Stimulated activated CD8-positive, alpha-beta memory T cell treated with anti-CD3 and anti-CD28 coated beads, Interleukin-15, amount 100 ng/mL, for 1 hour (primary cell): Measurements from ENCODE around the gene C1QTNF8.

Experiments used
- DNase-seq: peaks from one replicate; pipeline ENCODE4 v3.0.0-alpha.2; 2020; ENCODE audit warnings: low read depth

Gene C1QTNF8

DNA sequence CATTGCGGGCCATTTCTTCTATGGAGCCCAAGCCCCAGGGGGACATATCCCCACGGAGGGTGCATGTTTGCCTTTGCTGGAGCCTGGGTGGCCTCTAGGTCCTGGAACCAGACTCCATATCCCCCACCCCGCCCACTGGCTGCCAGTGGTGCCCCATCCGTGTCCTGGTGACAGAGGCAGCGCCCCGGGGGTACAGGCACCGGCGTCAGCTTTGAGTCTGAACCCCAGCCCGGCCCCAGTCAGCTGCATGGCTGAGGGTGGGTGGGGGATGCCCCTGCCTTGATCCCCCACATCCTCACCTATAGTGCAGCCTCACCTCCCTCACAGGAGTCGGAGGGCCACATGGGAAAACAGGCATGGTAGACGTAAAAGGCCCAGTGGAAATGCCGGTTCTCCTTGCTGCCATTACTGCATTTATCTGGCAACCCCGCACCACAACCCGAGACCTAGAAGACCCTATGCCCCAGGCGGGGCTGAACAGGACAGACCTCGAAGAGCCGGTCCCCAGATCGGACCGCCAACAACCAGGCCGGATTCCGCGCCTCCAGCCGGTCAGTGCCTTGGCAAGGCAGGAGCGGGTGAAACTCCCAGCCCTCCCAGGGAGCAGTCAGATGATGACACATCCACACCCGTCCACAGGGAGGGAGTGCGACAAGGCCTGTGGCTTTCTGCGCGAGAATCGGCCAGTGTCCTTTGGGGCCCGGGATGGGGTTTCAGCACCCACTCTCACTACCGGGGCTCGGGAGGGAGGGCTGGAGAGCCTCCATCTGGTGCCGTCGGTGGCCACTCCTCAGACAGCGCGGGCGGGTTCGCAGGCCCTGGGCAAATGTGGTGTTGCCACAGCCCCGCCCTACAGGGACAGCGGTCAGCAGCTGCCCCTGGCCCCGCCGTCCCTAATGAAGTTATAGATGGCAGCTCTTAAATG is 35.4 kb downstream of the C1QTNF8 start:
- no peak for DNase-seq

DNA sequence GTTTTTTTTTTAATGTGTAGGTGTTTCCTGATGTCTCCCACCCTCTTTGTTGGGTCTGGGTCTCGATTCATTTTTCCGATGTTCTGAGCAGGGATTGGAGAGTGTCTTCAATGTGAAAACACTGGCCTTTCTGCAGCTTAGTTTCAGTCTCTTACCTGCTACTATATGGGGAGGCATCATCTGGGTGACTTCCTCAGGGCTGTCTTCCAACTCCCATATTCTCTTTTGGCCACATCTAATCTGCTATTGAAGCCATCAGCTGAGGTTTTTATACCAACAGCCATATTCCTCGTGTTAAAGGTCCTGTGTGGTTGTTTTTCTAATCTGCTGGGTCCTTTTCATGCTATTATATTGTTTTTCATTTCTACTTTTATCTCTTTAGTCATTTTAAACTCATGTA is 36.7 kb downstream of the C1QTNF8 start:
- no peak for DNase-seq

DNA sequence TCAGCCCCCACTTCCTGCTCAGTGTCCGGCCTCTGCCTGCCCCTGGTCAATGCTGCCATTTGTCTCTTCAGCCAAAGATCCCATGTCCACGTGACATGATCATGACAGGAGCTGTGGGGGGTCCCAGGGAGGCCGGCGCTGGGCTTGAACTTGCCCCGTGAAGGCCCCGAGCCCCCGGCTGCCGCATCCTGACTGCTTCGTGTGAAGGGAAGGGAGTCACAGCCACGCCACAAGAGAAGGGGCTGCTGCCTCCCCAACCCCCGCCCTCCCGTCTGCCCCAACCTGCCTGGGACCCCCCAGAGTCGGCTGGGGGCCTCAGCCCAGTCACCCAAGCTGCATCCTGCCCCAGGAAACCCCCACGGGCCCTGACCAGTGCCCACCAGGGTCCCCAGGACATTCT is 37.8 kb downstream of the C1QTNF8 start:
- no peak for DNase-seq

DNA sequence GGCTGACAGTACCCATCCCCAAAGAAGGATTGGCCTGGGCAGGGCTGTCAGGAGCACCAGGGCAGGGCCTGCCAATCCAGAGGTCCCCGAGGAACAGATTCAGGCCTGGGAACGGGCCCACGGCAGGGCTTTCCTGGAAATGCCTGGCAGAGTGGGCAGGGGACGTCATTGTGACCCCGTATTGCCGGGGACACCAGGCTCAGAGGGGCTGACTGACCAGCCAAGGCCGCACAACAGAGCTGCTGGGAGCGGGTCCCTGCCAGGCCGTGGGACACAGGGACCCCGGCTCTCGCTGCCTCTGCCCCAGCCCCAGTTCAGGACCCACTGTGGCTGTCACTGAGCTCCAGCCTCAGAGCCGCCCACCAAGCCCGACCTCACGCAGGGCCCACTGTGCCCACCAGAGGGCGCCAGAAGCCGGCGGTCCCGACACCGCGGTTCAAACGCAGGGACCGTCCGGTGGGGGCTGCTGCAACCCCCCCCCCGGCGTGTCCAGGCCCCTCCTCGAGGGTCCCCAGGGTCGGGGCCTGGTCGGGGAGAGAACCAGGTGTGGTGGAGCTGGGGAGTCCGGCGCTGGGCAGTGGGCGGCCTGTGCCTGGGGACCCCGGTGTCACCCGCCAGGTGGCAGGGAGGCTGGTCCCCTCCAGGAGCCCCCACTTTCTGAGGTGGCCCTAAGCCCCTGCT is 38.7 kb downstream of the C1QTNF8 start:
- peak; percentile 55 for DNase-seq

DNA sequence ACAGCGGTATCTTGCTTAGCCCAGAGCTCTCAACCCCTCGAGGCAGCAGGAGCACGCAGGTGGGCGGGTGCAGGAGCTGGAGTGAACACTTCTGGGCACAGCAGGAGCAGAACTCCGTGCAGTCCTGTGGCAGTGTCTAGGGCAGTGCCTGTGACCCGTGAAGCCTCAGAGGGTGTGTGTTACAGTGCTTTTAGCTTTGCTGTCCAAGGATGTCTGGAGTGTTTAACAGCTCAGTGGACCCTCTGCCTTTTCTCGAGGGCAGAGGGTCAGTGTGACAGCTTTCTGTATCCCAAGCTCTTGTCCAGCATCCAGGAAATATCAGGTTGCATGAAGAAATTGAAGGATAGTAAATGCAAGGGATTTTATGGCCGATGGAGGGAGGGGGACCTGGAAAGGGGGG is 39.8 kb downstream of the C1QTNF8 start:
- no peak for DNase-seq

DNA sequence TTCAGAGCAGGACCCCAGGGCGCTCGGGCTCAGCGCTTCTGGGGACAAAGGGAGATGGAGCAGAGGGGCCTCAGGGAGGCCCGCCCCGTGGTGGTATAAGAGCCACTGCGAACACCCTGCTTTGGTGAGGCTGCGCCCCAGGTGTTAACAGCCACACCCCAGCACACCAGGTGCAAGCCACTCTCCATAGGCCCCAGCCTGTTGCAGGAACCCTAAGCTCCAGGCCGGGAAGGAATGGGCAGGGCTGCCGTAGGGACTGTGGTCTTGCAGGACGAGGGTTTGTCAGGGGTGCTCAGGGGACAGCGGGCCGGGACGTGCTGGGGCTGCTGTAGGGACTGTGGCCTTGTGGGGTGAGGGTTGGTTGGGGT is 40.5 kb downstream of the C1QTNF8 start:
- DNase-seq, result no peak

DNA sequence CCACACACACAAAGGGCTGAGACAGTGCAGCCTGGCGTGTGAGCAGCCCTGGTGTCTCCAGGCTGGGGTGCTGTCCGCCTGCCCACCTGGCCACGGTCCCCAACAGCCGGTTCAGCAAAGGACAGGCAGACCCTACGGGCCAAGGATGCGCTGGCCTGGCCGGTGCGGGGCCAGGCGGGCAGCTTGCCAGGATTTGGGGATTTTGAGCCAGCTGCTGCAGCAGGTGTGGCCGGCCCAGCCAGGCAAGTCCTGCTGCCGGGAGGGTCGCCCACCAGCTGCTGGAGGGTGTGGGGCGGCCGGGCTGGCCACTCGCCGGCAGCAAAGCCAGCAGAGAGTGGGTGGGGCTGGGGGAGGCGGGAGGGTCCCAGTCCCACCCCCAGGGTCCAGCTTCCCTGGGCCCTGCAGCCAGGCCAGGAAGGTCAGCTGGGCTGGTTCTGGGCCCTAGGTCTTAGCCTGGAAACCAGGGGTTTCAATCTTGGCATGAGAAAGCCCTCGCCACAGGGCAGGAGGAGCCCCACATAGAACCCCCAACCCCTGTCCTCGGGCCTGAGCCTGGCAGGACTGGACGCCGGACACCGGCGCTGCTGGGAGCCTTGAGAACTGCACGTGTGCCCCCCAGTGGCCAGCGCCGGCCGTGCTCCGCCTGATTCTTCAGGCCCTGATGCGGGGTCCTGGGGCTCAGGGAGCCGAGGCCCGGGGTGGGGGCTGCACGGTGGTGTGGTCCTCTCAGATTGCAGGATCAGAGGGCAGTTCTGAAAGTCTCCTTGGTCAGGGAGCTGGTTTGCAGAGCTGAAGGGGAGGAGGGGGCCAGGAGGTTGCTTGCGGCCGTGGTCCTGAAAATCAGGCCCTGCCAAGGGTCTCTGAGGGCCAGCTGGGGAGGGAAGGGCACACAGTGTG is 41.1 kb downstream of the C1QTNF8 start:
- DNase-seq, result peak; percentile 13

DNA sequence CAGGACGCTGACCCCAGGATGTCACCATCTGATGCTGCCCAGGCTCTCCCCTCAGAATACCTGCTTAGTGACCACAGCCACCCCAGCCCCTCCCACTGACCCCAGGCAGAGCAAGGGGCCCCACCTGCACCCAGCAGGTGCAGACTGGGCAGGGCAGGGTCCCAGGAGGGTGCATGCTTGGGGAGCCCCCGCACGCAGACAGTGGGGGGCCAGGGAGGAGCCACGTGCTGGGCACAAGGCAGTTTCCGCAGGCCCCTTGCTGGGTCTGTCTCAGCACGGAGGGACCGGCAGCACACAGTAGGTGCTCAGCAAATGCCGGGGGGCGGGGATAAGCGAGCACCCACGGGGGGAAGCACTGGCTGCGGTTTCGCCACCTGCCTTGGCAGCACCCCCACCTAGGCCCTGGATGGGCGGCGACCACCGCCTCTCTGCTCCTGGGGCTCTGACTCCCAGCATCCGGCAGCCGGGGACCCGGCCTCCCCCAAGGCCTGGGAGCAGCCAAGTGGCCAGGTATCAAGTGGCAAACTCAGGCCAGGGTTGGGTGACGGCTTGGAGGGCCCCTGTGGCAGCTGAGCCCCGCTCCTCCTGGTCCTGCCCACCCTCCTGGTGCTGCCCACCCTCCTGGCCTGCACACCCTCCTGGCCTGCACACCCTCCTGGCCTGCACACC is 42.2 kb downstream of the C1QTNF8 start:
- DNase-seq, result no peak

DNA sequence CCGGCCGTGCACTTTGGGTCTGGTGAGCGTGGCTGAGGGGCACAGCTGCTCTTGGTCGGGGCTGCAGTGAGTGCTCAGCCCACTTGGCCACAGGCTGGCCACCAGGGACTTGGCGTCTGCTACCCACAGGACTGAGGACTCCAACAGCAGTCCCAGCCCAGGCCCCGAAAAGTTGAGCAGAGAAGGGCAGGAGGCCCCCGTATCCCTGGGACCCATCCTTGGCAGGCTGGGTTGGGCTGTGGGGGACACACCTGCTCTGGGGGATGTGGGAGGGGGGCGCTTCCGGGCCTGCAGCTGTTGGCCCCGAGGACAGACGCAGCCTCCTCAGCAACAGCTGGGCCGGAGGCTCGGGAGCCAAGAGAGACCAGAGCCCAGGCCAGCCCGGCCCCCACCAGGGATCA is 42.9 kb downstream of the C1QTNF8 start:
- no peak for DNase-seq

DNA sequence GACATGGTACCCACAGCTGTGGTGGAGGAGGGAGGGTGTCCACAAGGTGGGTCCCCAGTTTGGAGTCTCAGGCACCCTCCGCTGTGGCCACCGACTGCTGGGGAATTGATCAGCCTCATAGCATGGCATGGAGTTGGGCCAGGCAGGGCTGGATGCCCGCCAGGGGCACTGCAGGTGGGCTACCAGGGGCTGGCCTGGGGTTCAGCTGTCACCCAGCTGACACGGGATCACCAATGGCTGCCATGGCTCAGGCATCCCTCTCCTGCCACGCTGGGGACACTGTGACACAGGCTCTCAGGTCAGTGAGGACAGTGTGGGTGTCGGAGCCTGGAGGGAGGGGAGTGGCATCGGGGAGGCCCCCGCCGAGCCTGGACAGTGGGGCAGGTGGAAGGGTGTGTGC is 43.3 kb downstream of the C1QTNF8 start:
- DNase-seq, result no peak

DNA sequence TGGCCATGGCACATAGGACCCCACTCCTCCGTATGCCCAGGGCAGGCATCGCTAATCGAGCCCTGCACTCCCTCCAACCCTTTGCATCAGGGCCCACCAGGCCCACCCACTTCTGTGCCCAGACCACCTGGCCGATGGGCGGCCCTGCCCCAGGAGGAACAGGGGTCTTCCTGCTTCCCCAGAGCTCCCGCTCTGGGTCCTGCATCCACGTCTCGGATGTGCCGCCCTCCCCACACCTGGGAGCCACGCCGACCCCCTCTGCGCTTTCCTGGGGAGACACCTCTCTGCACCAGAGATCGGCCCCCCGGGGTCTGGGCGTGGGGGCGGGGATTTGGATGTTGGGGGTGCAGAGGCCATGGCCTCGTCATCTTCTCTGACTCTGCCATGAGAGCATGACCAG is 44.6 kb downstream of the C1QTNF8 start:
- DNase-seq, result no peak

DNA sequence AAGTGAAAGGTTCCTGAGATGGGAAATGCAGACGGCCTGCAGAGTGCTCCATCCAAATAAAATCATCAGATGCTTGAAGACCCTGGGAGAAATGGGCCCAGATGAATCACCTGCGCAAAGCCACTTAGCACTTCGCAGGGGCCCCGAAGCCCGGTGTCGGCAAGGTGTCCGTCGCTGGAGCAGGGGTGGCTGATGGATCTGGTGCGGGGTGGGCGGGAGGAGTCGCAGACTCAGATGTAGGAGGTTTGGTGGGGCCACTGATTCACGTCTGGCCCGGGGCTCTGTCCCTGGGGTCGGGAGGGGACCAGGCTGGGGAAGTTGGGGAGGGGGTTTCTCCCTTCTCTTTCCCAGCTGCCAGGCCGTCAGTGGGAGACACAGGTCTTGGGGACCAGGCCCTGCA is 45.1 kb downstream of the C1QTNF8 start:
- DNase-seq, result no peak

DNA sequence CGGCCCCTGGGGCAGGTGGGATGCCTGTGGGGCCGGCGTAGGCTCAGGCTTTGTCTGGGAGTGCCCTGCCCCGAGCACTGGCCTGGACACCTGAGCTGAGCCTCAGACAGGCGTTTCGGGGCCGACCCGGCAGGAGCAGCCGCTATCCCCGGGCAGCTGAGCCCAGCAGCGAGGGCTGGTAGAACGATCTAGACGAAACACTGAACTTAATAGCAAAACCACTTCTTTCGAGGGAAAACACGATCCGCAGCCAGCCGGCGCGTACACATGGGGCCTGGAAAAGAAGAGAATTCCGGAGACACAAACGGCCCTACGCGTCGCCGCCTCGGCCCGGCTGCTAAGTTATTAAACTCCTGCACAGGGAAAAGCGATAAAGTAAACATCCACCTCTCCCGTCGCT is 45.5 kb downstream of the C1QTNF8 start:
- no peak for DNase-seq

DNA sequence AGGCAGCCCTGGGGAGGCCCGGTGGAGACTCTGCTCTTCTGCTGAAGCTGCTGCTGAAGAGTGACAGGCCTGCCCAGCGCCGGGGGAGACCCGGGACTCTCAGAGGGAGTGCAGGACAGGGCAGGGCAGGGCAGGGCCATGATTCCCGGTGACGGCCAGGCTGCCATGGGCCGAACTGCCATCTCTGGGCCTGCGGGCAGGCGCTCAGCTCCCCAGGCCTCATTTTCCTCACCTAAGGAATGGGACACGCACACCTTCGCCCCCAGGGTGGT is 46.1 kb downstream of the C1QTNF8 start:
- no peak for DNase-seq

DNA sequence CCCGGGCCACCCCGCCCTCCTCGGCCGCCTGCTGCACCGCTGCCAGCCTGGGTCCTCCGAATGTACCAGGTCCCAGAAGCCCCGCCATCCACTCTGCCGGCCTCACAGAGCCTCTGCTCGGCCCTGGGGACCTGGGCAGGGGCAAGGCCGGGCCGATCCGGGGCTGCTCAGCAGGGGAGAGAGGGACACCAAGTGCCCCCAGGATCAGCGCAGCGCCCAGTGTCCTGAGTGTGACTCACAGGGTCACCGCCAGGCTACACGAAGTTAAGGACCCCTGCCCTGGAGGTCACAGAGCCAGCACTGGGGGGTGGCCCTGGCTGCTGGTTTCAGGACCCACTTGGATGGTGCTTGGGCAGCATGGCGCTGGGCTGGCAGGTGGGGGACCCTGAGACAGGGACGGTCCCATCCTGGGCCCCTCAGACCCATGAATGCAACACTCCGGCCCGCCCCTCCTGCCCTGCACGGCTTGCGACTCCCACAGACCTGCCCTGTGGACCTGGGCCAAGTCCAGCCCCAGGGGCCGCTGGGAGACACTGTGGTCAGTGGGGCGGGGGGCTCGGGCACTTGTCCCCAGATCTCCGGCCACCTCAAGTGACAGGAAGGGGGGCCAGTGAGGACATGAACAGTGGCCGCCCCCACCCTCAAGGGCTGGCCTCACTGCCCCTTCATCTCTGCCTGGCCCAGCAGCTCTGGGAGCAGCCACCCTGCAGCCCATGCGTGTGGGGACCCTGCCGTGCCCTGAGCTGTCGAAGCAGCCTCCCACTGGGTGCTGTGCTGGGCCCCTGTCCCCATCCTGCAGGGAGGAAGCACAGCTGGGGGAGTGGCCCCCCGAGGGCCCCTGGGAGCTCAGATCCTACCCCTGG is 46.7 kb downstream of the C1QTNF8 start:
- DNase-seq, result no peak

DNA sequence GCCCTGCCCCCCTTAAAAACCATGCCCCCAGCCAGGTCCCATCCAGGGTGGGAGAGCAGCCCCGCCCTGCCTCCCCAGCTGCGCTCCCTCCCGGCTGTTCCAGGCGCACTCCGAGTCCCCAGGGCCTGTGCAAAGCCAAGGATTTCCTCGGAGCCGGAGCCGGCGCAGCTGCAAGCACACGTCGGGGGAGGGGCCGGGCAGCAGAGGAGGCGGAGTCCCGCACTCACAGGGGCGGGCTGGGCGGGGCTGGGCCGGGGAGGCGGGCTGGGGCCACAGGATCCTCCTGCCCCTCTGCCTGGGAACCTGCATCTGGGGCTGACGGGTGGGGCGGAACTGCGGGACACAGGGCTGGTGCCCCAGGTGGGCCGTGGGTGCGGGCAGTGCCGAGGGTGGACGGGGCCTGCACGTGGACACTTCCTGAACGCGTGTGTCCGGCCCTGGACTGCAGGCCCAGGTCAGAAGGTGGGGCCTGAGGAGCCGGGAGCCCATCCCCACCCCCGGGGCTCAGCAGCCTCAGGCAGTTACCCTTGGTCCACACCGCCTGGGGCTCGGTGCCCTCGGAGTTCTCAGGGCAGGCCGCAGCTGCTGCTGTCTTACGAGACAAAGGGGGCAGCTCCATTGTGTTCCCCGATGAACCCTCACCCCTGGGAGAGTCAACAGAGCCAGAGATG is 47.5 kb downstream of the C1QTNF8 start:
- no peak for DNase-seq

DNA sequence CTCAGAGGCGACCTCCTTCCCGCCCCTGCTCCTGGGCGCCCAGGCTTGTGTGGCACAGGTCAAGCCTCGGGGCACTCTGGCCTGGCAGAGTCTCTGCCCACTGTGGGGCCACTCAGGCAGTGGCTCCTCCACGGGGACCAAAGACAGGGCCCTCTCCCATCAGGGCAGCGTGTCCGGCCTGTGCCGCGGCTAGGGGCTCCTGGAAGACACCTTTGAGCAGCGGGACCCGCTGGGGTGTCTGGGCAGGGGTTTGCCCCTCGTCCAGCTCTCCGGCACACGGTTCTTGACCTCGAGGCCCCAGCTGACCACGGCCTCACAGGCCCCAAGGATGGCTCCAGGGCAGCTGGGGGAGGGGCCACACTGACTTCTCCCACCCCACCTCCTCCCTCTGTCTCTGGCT is 48.2 kb downstream of the C1QTNF8 start:
- no peak for DNase-seq

DNA sequence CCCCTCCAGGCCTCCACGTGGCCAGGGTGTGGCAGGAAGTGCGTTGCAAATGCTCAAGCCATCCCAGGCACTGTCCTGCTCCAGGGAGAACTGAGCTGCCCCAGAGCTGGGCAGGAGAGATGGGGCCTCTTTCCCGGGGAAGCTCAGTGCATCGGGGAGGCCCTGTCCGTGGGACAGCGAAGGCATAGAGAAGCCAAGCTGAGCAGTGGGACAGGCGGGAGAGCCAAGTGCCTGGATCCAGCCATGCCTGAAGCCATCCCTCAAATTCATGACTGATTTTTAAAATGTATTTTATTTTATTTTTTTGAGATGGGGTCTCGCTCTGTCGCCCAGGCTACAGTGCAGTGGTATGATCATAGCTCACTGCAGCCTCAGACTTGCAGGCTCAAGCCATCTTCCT is 48.9 kb downstream of the C1QTNF8 start:
- DNase-seq, result no peak

DNA sequence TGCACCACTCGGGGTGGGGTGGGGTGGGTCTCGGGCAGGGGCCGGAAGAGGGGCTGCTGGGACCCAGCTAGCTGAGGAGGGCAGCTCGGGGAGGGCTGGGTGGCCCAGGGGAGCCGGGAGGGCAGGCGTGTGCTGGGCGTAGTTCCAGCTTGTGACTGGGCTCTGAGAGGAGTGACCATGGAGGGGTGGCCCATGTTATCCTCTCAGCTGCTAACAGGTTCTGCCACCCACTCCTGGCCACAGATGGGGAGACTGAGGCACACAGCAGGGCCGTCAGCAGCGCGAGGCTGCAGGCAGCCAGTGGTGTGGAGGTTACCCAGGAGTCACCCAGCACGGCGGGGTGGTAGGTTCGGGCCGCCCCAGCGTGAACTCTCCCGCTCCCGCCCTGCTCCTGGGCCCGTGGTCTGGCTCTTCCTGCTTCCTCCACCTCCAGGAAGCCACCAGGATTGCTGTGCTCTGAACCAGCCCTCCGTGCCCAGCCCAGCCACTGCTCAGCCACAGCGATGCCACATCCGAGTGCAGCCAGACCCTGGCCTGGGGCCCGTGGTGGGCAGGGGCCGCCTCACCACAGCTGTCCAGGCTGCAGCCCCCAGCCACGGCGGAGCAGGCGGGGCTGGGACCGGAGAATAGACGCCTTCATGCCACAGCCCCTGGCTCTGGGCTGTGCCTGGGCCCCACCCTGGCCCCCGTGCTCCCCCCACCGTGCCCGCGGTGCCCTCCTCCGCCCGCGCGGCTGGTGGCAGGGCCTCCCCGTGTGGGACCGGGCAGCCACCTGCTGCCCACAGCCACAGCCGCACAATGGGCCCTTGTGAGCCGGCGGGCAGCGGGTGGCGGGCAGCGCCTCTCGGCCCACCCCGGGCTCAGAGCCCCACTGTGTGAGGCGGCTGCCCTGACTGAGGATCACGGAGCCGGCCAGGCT is 49.8 kb downstream of the C1QTNF8 start:
- DNase-seq, result no peak
